Uterus (tissue), 2 donors: ENCODE measurements around the gene TMEM140.
A peak's percentile ranks its signal among the peaks of the same experiment; 100 is the strongest.

Experiments
- POLR2A ChIP-seq, 2 donors: fragments of 450-650 bp; IDR thresholded peaks; one replicate each; pipeline ENCODE4 v1.6.1; 2016; ENCODE audit warnings: antibody characterized with exemption in 2 of 2, mild to moderate bottlenecking in 1 of 2, moderate library complexity in 1 of 2
- TF ChIP-seq, protein P1 (sequence below), 4 experiments: fragments of 200-600 bp in 2 of 4; fragments of 450-650 bp in 2 of 4; sonication (generic) in 2 of 4; IDR thresholded peaks; one replicate each; pipeline ENCODE4 v1.5.1; 2016 to 2019; ENCODE audit warnings: antibody characterized with exemption in 4 of 4, mild to moderate bottlenecking in 2 of 4, moderate library complexity in 1 of 4

GRCh38 chr7:135147899-135148721 lies at the start of gene TMEM140:
- TF ChIP-seq POLR2A (IDR thresholded peaks at IDR 0.05) = peak; percentile 50 to 78
- TF ChIP-seq, protein P1, sequence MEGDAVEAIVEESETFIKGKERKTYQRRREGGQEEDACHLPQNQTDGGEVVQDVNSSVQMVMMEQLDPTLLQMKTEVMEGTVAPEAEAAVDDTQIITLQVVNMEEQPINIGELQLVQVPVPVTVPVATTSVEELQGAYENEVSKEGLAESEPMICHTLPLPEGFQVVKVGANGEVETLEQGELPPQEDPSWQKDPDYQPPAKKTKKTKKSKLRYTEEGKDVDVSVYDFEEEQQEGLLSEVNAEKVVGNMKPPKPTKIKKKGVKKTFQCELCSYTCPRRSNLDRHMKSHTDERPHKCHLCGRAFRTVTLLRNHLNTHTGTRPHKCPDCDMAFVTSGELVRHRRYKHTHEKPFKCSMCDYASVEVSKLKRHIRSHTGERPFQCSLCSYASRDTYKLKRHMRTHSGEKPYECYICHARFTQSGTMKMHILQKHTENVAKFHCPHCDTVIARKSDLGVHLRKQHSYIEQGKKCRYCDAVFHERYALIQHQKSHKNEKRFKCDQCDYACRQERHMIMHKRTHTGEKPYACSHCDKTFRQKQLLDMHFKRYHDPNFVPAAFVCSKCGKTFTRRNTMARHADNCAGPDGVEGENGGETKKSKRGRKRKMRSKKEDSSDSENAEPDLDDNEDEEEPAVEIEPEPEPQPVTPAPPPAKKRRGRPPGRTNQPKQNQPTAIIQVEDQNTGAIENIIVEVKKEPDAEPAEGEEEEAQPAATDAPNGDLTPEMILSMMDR (IDR thresholded peaks at IDR 0.05) = peak in 3 of 4 experiments; percentile 6 to 27 (median 10)
